GM12864 (cell line): Measurements from ENCODE around the gene DLGAP1.

ENCODE experiments used
- DNase-seq: peaks from one replicate; pipeline ENCODE4 v3.0.0-alpha.2; 2011; ENCODE audit warnings: low read depth
- H3K4me3 ChIP-seq: 2 replicates; pipeline ENCODE4 v1.5.1; 2011; ENCODE audit warnings: mild to moderate bottlenecking, low read depth, low read length, control low read depth
- CTCF ChIP-seq: IDR thresholded peaks from 2 replicates; pipeline ENCODE4 v1.5.1; 2011; ENCODE audit warnings: low read depth, mild to moderate bottlenecking, moderate library complexity, low read length, control low read depth, inconsistent platforms; ENCODE audit errors: missing control alignments

Gene DLGAP1

GRCh38 chr18:3649135-3649632 is 805.9 kb downstream of the DLGAP1 start:
- TF ChIP-seq CTCF, result no peak
- no peak for DNase-seq
- no peak overlapping the region for H3K4me3 ChIP-seq

- H3K4me3 ChIP-seq, result no peak overlapping the region
- TF ChIP-seq CTCF, result no peak
- DNase-seq, result no peak
Measured at GRCh38 chr18:3648641-3649040, 806.5 kb downstream of the DLGAP1 start.

- no peak for DNase-seq
- TF ChIP-seq CTCF, result no peak
Measured at GRCh38 chr18:3648200-3648599, 806.9 kb downstream of the DLGAP1 start.

GRCh38 chr18:3647636-3648035 is 807.5 kb downstream of the DLGAP1 start:
- H3K4me3 ChIP-seq, result no peak overlapping the region
- no peak for DNase-seq
- TF ChIP-seq CTCF, result no peak

More at GRCh38 chr18:3648200-3648599, 806.9 kb downstream of the DLGAP1 start:
- no peak overlapping the region for H3K4me3 ChIP-seq

- no peak for DNase-seq
- no peak for TF ChIP-seq CTCF
Measured at GRCh38 chr18:3645384-3646156, 809.5 kb downstream of the DLGAP1 start.

GRCh38 chr18:3634250-3634939 is 820.7 kb downstream of the DLGAP1 start:
- no peak overlapping the region for H3K4me3 ChIP-seq
- no peak for TF ChIP-seq CTCF
- no peak for DNase-seq

More at GRCh38 chr18:3645384-3646156, 809.5 kb downstream of the DLGAP1 start:
- no peak overlapping the region for H3K4me3 ChIP-seq

- DNase-seq, result no peak
- TF ChIP-seq CTCF, result no peak
- H3K4me3 ChIP-seq, result no peak overlapping the region
Measured at GRCh38 chr18:3631887-3632286, 823.2 kb downstream of the DLGAP1 start.
